ENCODE results near the gene OR2S2. TPM values are rescaled to one million over a fixed set of nuclear protein-coding genes. Genes with fewer than 3 reads are reported as not detected.
"Not testable (repeated sequence)": the region's sequence is repeated elsewhere in the genome, so short reads cannot be mapped to it uniquely, and the experiment has no call there.

OR2S2 gene
- total RNA-seq, 1 donor from 2014 or later, result not detected

DNA sequence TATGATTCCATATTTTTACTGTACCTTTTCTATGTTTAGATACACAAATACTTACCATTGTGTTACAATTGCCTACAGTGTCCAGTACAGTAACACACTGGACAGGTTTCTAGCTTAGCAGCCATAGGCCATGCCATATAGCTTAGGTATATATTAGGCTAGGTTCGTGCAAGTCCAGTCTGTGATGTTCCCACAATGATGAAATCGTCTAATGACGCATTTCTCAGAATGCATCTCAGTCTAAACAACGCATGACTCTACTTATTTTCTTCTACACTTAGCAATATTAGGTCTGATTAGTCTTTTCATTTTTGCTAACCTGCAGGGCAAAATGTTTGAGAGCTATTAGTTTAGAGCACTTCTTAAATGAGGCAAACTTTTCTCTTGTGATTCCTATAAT lies 22.7 kb downstream of the OR2S2 start:
- no peak for DNase-seq (ENCODE audit: extremely low read depth, low read depth, low spot score)

DNA sequence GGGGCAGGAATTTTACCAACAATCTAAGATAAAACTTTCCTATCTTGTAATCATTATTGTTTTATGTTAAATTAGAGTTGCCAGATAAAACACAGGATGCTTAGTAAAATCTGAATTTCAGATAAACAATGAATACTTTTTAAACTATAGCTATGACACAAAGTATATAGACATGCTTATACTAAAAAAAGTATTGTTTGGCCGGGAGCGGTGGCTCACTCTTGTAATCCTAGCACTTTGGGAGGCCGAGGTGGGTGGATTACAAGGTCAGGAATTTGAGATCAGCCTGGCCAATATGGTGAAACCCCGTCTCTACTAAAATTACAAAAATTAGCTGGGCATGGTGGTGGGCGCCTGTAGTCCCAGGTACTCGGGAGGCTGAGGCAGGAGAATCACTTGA lies 23.9 kb downstream of the OR2S2 start:
- DNase-seq (ENCODE audit: extremely low read depth, low read depth, low spot score), result not testable (repeated sequence)

DNA sequence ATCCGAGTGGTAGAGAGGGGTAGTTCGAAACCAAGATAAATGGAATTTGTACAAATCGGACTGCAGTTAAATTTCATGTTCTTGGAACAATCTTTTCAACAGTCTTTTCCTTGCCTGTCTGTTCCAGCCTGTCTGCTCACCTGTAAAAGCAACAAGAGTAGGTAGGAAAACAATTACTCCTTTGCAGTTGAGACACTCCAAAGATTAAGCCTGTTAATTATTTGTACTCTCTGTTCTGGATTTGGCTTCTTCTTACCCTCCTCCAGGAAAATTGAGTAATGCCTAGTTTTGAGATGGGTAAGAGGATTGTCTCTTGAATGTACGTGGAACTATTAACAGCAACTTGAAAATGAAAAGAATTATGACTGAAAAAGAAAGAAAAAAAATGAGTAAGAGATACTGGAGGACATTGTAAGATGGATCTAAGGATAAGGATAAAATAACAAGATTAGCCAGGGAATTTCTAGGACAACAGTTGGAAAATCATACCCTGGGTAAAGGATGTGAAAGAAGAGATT lies 24.3 kb downstream of the OR2S2 start:
- no peak for DNase-seq (ENCODE audit: extremely low read depth, low read depth, low spot score)

DNA sequence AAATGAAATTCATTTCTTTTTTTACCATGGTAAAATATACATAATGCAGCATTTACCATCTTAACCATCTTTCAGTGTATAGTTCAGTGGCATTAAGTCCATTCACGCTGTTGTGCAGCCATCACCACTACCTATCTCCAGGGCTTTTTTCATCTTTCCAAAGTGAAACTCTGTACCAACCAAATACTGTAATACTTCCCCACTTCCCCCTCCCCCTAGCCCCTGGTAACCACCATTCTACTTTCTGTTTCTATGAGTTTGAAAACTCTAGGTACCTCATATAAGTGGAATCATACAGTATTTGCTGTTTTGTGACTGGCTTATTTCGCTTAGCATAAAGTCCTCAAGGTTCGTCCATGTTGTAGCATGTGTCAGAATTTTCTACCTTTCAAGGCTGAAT lies 25.2 kb downstream of the OR2S2 start:
- no peak for DNase-seq (ENCODE audit: extremely low read depth, low read depth, low spot score)

DNA sequence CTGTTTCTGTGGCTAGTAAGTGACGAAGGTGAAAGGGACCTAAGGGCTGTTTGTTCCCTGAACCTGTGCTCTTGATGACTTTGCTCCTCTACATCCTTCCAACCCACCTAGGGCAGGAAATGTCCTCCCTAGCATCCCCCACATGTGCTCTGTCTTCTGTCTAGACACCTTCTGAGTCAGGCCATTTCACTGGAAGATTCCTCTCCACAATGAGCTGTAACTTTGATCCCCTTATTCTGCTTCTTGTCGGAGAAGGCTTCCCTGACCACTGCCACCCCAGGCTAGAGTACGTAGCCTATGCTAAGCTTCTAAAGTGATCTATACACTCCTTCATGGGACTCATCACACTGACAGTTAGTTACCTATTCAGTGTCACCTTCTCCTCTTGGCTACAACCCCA lies 27.0 kb downstream of the OR2S2 start:
- DNase-seq (ENCODE audit: extremely low read depth, low read depth, low spot score), result no peak

DNA sequence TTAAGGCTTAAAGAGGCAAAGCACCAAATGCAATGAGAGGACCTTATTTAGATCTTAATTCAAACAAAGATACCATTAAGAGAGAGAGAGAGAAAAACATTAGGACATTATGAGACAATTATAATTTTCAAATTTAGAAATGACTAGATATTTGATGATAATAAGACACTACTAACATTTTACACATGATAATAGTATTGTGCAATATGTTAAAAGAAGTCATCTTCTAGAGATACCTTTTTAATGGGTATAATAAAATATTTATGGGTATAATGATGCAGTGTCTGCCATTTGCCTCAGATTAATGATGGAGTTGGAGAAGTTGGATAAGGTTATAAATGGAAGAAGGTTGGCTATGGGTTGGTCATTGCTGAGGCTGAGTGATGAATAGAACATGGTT lies 27.4 kb downstream of the OR2S2 start:
- no peak for DNase-seq (ENCODE audit: extremely low read depth, low read depth, low spot score)

DNA sequence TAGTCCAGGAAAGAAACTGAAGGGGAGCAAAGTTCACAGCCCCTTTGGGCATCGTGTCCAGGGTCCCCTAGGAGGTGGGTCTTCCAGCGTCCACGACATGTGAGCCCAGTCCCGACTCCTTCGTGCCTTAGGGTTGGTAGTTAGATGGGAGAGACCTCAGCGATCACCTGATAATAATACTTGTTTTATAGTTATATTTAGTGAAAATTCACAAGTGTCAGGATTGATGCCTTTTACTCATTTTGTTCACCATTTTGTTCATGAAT lies 28.6 kb downstream of the OR2S2 start:
- DNase-seq (ENCODE audit: extremely low read depth, low read depth, low spot score), result no peak

DNA sequence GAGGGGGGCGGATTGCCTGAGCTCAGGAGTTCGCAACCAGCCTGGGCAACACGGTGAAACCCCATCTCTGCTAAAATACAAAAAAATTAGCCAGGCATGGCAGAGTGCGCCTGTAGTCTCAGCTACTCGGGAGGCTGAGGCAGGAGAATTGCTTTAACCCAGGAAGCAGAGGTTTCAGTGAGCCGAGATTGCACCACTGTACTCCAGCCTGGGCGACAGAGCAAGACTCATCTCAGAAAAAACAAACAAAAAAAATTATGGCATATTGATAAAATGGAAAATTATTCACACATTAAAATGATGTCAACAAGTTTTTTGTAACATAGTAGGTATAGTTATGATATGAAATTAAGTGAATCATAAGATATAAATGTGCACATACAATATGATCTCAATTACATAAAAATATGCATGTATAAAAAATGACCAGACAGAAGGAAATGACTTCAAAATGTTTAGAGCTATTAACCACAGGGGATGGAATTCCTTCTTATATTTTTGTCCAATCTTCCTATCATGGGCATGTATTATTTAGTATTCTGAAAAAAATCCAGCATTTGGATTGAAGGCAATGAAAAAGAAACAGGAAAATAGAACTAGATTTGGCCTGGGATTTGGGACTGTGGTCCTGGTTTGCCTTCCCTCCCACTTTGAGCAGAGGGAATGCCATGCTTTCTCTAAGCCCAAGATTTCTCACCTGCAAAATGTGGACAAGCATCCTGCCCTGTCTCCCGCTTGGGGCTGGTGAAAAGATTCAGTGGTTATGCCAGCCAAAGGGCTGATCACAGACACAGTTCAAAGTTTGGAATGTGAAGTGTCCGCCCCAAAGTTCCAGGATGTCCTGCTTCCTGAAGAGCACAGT lies 29.1 kb downstream of the OR2S2 start:
- DNase-seq (ENCODE audit: extremely low read depth, low read depth, low spot score), result no peak

DNA sequence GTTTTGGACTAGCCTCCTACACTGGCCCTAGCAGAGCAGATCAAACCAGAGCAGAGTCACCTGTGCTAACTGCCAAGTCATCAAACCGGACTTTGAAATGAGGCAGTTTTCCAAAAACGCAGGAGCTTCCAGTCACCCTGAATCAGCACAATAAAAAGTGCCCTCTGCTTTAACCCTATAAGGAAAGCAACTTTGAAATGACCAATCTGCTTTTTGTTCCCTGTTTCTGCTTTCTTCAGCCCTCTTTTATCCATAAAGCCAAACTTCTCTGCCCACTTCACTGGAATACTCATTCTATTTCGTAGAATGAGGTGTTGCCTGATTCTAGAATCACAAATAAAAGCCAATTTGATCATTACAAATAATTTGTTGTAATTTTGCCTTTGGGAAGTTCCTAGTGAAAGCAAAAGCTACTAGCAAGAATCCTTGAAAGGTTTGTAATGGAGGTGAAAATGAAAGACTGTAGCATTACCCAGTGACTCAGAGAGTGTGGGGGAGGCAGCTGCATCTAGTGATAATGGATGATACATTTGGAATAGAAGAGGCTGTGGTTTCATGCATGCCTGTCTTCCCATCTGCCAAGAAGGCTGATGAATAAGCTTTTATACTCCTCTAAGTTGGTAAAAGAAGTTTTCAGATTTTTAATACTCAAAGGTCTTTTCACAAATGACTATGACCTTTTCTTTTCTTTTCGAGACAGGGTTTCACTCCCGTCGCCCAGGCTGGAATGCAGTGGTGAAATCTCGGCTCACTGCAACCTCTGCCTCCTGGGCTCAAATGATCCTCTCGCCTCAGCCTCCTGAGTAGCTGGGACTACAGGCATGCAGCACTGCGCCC lies 33.8 kb downstream of the OR2S2 start:
- DNase-seq (ENCODE audit: extremely low read depth, low read depth, low spot score), result no peak

DNA sequence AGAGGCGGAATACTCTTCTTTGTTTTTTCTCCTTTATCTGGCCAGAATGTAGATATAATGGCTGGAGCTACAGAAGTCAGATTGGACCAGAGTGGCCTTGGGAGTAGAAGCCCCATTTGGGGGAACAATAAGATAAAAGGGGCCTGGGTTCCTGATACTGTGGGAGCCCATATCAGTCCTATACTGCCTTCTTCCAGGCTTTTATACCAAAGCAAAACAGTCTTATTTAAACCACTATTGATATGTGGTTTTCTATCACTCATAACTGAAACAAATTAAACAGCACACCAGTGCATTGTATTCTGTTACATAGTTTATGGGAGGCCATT lies 34.4 kb downstream of the OR2S2 start:
- no peak for DNase-seq (ENCODE audit: extremely low read depth, low read depth, low spot score)

DNA sequence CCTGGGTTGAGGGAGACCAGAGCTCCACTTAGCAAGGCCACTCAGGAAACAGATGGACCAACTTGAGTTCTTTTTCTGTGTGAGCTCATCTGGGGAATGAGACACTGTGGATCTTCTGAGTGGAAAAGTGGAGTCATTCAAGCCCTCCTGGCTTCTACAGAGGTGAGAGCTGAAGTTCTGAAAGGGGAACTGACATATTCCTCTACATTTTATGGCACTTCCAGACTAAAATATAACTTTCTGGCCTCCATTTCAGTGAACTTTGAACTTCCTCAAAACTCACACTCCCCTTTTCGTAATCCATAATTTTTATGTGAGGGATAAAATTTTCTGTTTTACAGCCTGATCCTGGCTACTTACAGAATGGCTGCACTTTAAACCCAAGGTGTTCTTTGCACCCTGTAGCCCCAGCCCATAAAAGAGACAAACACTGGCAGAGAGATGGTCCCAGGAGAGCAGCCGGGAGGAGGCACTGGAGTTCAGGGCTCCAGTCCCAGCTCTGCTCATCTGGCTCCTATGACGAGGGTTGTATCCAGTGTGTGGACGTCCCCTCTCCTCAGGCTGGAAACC lies 37.8 kb downstream of the OR2S2 start:
- no peak for DNase-seq (ENCODE audit: extremely low read depth, low read depth, low spot score)

DNA sequence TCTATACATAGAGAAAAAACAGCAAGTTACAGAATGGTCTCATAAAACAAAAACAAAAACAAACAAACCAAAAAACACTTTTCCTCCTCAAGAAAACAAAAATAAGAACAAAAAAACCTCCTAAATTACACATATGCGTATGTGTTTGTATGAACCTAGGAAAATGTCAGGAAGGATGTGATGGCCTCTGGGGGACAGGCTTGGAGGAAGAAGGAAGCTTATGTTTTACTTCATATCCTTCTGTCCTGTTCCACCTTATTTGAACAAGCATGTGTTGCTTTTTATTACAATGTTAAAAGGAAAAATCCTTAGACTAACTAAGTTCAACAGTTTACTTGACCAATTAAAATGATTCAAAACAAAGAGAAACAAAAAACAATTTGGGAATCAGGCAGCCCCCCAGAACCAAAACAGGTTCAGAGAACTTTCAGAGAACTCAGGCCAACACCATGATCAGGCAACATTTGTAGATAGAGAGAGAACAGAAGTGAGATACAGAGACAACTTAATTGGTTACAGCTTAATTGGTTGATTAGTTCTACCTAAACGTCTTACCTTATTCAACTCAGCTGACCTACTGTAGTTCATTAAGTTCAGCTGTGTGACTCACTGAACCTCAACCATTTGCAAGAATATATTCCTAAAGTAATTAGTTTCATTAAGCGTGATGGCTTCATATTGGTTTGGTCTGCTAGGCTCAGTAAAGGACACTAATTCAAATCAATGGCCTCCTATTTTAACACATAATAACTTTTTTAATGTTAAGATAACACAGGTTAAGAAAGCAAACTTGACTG lies 38.5 kb downstream of the OR2S2 start:
- no peak for DNase-seq (ENCODE audit: extremely low read depth, low read depth, low spot score)

DNA sequence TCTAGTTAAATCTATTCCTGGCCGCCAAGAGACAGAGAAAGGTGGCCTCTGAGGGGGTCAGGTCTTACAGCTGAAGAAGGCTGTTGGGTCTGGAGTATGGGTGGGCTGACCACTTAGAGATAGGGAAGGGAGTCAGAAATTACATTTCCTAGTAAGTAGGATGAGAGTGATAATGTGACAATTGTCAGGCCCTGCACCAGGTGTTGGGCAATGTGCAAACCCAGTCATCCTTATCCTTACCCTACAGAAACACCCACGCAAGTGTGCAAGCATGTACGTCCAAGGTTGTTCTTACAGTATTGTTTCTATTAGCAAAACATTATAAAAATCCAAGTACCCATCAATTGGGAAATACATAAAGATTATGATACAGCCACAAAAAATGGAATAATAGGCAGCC lies 39.2 kb downstream of the OR2S2 start:
- no peak for DNase-seq (ENCODE audit: extremely low read depth, low read depth, low spot score)

DNA sequence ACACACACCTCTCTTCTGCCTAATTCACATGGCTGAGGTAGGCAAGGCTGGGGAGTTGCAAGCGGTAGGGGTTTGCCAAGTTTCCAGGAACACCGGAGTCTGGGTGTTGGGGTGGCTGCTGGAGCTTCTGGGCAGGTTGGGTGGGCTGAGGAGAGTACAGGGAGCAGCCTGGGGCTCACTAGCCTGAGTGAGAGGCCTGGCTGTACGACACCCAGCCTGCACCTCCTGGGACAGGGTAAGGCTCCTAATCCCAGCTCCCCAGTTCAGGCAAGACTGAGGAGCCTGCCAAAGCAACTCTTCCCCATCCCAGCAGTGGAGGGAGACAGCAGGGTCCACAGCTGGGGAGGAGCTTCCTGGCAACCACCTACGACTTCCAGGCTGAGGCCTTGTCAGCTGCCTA lies 40.7 kb downstream of the OR2S2 start:
- no peak for DNase-seq (ENCODE audit: extremely low read depth, low read depth, low spot score)

DNA sequence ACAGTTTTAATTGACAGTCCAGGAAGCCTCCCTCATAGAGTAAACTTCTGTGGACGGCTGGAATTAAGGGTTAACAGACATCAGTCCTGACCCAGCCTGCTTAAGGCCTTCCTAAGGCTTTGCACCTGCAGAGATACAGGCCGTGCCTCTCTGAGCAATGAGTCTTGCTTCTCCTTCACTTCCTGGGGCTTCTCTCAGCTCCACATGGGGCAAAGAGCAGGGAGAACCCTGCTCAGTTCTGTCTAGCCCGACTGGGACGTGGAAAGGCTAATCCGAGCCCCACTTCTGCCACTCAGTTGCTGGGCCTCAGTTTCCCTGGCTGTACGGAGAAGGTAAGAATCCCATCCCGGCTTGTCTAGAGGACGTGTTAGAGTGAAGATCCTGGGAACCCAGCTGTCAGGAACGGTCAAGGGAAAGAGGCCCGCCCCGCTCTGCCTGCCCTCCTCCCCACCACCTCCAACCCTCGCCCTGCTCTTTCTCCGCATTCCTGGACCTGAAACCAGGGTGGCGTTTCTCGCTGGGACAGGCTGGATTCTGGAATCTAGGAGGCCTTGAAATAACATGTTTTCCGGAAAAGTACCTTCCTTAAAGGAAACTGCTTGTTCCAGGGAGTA lies 42.2 kb downstream of the OR2S2 start:
- no peak for DNase-seq (ENCODE audit: extremely low read depth, low read depth, low spot score)

DNA sequence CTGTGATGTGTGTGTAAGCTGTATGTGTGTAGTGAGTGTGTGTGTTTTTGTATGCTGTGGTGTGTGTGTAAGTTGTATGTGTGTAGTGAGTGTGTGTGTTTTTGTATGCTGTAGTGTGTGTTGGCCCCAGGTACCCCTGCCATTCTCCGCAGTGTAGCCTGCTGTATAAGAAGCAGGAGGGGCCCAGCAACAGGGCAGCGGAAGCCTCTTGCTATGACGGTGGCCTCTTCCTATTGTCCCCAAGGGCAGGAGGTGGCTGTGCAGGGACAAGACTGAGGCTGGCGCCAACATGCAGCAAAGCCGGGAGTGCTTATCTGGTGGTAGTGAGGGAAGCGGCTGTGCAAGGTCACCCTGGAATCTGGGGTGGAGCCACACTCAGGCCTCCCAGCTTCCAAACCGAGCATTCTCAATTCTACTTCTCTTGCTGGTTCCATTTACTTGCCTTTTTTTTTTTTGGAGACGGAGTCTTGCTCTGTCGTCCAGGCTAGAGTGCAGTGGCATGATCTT lies 43.6 kb downstream of the OR2S2 start:
- DNase-seq (ENCODE audit: extremely low read depth, low read depth, low spot score), result no peak

DNA sequence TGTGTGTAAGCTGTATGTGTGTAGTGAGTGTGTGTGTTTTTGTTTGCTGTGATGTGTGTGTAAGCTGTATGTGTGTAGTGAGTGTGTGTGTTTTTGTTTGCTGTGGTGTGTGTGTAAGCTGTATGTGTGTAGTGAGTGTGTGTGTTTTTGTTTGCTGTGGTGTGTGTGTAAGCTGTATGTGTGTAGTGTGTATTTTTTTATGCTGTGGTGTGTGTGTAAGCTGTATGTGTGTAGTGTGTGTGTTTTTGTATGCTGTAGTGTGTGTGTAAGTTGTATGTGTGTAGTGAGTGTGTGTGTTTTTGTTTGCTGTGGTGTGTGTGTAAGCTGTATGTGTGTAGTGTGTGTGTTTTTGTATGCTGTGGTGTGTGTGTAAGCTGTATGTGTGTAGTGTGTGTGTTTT lies 44.5 kb downstream of the OR2S2 start:
- DNase-seq (ENCODE audit: extremely low read depth, low read depth, low spot score), result not testable (repeated sequence)

DNA sequence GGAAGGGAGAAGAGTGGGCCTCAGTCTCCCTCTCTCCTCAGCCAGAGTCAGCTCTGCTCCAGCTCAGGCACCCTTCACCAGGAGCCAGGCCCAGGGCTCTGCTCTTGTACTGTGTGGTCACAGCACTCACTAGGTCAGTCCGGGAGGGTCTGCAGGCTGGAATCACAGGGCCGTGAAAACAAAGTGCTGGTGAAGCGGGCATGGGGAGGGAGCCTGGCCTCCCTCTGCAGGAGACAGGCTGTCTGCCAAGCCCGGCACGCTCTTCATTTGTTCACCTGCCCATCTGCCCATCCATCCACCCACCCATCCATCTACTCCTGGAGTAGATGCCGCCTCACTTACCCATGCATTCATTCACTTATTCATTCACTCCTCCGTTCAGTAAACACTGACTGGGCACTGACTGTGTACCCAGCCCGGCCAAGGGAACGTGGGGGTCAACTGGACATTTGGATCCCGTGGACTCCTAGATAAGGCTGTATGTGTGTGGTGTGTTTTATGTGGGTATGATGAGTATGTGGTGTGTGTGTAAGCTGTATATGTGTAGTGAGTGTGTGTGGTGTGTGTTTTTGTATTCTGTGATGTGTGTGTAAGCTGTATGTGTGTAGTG lies 45.1 kb downstream of the OR2S2 start:
- no peak for DNase-seq (ENCODE audit: extremely low read depth, low read depth, low spot score)

DNA sequence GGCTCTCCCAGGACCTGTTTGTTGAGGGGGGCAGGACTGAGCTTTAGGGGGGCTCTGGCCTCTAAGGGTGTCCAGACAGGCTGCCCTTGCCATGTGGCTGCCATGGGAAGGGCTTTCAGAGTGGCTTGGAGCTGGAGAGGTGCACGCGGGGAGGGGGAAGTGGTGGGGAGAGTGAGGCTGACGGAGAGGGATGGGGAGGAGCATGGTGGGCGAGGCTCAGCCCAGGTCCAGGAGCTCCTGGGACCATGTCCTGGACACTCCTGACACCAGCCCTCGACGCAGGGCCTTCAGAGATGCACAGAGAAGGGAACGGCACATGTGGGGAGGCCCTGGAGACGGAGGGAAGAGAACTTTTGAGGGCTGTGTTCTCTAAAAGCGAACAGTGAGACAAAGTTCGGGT lies 46.3 kb downstream of the OR2S2 start:
- DNase-seq (ENCODE audit: extremely low read depth, low read depth, low spot score), result no peak
